Inferior parietal cortex (tissue), 1 donor: ENCODE measurements around the gene PEF1.

Source experiments
- DNase-seq: peaks from one replicate; pipeline ENCODE4 v3.0.0-alpha.2; 2016; ENCODE audit errors: extremely low spot score

Gene PEF1

DNA sequence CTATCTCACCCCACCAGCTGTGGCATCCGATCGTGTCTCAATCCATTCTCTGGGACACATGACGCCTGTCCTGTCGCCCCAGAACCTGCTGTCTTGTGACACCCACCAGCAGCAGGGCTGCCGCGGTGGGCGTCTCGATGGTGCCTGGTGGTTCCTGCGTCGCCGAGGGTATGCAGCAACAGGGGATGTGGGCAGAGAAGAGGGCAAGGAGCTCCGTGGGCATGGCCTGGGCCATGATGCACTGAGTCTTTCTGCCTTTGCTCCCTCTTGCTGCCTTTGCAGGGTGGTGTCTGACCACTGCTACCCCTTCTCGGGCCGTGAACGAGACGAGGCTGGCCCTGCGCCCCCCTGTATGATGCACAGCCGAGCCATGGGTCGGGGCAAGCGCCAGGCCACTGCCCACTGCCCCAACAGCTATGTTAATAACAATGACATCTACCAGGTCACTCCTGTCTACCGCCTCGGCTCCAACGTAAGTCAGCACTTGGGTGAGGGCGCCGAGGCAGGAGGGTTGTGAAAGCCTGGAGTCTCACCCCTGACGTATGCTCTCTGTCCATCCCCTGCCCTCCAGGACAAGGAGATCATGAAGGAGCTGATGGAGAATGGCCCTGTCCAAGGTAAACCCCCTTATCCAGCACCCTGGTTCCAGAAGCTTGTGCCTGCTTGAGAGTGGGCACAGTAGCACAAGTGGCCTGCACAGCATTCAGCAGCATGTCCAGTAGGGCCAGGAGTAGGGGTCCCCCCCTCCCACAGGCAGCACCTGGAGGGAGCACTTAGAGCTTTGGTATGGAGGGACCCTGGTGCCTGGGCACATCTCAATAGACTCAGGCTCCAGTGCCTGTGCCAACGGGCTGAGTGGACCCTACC is 59.6 kb downstream of the PEF1 start:
- no peak for DNase-seq

DNA sequence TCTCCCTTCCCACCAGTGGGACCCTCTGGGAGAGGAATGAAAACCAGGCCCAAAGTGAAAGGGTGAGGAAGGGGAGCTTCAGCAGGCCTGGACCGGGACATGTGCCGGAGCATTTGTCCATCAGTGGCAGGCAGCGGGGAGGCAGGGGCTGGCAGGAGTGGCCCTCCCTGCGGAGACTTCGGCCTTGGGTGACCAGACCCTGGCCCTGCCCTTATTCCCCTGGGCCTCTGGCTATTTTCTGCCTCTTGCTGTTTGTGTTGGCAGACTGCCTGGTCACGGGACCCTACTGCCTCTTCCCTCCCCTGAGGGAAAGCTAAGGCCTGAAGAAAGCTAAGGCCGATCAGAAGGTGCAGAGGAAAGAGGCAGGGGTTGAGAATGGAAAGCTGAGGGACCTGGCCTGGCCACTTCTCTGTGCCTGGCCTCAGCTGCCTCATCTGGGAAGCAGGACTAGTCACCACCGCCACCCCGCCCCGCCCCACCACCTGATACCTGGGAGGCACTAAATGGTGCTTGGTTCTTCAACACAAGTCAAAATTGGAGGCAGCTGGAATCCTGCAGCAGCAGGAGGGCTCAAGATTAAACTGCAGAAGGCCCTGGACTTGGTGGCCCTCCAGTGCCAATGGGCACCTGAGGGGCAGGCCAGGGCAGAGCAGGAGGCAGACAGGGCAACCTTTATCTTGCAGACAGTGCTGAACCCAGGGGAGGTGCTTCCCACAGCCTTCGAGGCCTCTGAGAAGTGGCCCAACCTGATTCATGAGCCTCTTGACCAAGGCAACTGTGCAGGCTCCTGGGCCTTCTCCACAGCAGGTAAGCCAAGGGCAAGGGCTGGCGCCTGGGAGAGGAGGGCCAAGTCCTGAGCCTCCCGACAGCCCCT is 60.4 kb downstream of the PEF1 start:
- DNase-seq = peak; percentile 10

- no peak for DNase-seq
Measured at GRCh38 chr1:31583082-31583994, 61.3 kb downstream of the PEF1 start.

DNA sequence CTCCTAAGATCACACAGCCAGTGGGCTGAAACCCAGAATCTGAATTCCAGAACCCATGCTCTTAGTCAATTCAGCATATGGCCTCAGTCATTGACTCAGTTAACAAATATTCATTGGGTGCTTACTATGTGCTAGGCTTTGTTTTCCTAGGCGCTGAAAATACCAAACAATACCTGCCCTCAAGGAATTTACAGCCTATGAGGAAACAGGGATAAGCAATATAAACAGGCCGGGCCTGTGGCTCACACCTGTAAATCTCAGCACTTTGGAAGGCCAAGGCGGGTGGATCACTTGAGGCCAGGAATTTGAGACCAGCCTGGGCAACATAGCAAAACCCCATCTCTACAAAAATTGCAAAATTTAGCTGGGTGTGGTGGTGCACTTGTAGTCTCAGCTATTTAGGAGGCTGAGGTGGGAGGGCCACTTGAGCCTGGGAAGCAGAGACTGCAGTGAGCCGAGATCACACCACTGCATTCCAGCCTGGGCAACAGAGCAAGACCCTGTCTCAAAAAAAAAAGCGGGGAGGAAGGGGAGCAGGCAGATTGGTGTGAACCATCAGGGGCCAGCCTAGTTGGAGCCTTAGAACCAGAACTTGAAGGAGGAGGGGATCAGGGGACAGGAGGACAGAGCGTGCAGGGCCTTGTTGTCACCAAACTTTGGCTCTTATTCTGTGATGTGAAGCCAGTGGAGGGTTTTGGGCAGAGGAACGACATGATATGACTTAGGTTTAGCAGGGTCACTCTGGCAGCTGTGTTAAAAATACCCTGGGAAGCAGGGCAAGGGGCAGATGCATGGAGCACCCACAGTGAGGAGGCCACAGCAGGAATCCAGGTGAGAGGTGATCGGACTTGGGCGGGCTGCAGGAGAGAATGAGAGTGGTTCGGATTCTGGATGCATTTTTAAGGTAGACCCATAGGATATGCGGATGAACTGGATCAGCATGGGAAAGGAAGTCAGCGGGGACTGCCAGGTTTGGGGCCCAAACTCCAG is 62.6 kb downstream of the PEF1 start:
- no peak for DNase-seq

DNA sequence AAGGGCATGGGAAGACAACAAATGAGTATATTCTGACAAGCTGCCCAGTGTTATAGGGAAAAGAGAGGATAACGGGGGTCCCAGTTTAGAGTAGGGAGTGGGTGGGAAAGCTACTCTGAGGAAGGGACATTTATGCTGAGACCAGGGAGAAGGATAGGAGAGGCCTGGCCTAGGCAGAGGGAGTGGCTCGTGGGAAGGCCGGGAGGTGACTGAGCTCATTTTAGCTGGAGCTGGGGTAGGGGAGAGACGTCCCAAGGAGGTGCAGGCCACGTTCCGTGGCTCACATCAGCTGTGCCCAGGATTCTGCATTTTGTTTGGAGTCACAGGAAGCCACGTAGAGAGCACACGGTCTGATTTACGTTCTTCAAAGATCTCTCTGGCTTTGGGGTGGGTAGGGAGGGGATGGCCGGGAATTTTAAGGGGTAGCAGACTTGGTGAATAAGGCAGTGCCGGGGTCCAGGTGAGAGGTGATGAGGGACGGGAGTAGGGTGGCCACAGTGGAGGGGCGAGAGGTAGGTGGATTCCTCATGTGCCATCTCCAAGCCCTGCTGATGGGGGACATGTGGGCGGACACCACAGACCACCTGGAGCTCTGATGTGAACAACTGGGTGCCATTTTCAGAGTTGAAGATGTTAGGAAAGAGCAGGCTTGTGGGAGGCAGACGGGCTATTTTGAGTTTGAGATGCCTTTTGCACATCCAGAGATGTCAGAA is 63.6 kb downstream of the PEF1 start:
- no peak for DNase-seq

- DNase-seq = no peak
Measured at GRCh38 chr1:31580513-31580870, 64.2 kb downstream of the PEF1 start.
